GM12801 (cell line): Measurements from ENCODE around the gene PHF21A.

Experiments
- CTCF ChIP-seq: IDR thresholded peaks from one replicate; pipeline ENCODE4 v1.5.1; 2011; ENCODE audit warnings: control low read depth; ENCODE audit not compliant: insufficient read length; ENCODE audit errors: extremely low read depth

The PHF21A gene

GRCh38 chr11:45949992-45950407, 171.3 kb downstream of the PHF21A start:
- no peak for TF ChIP-seq CTCF

GRCh38 chr11:45948356-45948755, 172.9 kb downstream of the PHF21A start:
- TF ChIP-seq CTCF: no peak

GRCh38 chr11:45947885-45948284, 173.4 kb downstream of the PHF21A start:
- no peak for TF ChIP-seq CTCF

DNA sequence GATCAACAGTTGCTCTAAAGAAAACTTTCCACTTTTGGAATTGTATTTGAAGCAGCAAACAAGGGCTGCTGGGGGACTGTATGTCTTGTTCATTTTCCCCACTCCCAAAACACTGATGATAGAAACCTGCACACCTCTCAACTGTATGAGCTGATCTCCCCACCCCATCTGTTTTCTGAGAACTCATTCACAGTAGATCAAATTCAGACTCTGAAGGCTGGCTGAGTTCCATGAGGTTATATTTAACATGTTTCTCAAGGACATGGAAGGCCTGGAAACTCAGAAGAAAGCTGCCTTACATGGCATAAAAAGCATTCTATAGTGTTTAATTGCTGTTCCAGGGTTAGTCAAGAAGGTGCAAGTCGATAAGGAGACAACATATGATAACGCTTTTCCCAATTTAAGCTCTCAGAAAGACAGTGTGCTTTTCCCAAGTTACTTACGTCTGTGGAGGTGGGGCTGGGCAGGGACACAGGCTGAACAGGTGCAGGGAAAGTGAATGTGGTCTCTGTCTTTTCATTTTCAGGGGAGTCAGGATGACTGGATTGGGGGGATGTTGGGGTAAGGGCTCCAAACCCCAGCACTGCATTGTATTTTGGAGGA, 175.8 kb downstream of the PHF21A start:
- TF ChIP-seq CTCF: no peak

DNA sequence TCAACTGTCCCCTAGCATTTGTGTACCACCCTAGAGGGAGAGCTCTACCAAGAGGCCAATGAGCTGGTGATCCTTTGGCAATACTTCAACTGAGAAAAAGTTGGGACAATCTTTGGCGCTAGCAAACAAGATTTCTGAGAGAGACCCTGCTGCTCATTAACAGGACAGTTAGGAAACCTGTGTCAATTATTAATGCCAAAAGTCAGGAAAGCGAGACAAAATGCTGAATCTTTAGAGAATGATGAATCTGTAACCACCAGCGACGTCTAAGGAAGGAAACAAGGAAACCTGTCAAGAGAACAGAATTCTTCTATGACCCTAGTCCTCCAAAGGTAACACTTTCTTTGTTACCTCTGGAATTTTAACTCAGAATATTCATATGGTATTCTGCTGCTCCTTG, 178.9 kb downstream of the PHF21A start:
- TF ChIP-seq CTCF: no peak

DNA sequence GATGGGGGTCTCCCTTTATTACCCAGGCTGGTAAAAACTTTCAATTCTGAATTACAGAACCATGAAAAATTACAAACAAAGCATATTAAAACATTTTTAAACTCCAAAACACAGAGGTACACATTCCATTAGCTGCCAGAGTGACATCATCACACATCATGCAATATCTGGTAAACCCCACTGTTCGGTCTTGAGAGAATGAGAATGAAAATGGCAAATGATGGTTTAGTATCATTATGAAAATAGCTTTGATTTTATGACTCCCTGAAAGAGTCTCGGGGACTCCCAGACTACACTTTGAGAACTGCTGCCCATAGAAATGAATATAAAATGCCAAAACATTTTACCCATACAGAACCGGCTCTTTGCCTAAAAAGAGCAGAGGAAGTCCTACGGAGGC, 180.0 kb downstream of the PHF21A start:
- TF ChIP-seq CTCF: no peak

DNA sequence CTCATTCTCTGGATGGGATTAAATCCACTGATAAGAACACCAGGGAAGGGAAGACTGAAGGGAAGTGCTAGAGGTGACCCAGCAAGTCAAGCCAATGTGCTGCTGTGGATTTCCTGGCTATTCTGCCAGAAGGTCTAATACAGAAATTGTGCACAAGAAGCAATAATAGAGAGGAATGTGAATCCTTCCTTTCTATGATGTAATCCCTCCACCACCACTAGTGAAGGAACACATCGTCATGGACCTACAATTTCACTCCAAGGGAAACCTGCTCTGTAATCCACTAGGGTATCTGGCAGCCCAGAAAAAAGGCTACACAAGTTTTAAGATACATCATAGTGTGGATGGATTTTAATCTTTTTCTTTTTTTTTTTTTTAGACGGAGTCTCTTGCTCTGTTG, 181.4 kb downstream of the PHF21A start:
- no peak for TF ChIP-seq CTCF
